DMS 273 (cell line): Measurements from ENCODE around the gene EHMT1.
"Not testable (repeated sequence)": the region's sequence is repeated elsewhere in the genome, so short reads cannot be mapped to it uniquely, and the experiment has no call there.

ENCODE experiments used
- DNase-seq: peaks from one replicate; lab custom pipeline; 2025; ENCODE audit not compliant: unreplicated experiment; lab: John Stamatoyannopoulos, UW

EHMT1 gene

GRCh38 chr9:137800196-137801022 lies 181.6 kb downstream of the EHMT1 start:
- DNase-seq, result no peak

GRCh38 chr9:137801023-137801319 lies 182.2 kb downstream of the EHMT1 start:
- no peak for DNase-seq

GRCh38 chr9:137802021-137802420 lies 183.2 kb downstream of the EHMT1 start:
- DNase-seq, result no peak

- DNase-seq, result no peak
Measured at GRCh38 chr9:137802521-137803243, 183.9 kb downstream of the EHMT1 start.

GRCh38 chr9:137804908-137805630 lies 186.3 kb downstream of the EHMT1 start:
- no peak for DNase-seq

GRCh38 chr9:137807721-137808703 lies 189.2 kb downstream of the EHMT1 start:
- DNase-seq, result no peak

GRCh38 chr9:137809040-137809576 lies 190.3 kb downstream of the EHMT1 start:
- no peak for DNase-seq

GRCh38 chr9:137809726-137810450 lies 191.1 kb downstream of the EHMT1 start:
- DNase-seq, result not testable (repeated sequence)

- DNase-seq, result no peak
Measured at GRCh38 chr9:137811283-137811870, 192.6 kb downstream of the EHMT1 start.

GRCh38 chr9:137812356-137813023 lies 193.7 kb downstream of the EHMT1 start:
- DNase-seq, result no peak

- no peak for DNase-seq
Measured at GRCh38 chr9:137813167-137813566, 194.4 kb downstream of the EHMT1 start.

GRCh38 chr9:137813651-137814415 lies 195.0 kb downstream of the EHMT1 start:
- no peak for DNase-seq

GRCh38 chr9:137814436-137814835 lies 195.6 kb downstream of the EHMT1 start:
- DNase-seq, result no peak

- no peak for DNase-seq
Measured at GRCh38 chr9:137814841-137815240, 196.0 kb downstream of the EHMT1 start.

GRCh38 chr9:137815256-137816255 lies 196.8 kb downstream of the EHMT1 start:
- DNase-seq, result no peak

- no peak for DNase-seq
Measured at GRCh38 chr9:137816531-137817235, 197.9 kb downstream of the EHMT1 start.
